Mesendoderm (in vitro differentiated cells): ENCODE results near the gene CMTM2.

ENCODE experiments used
- DNase-seq: peaks from one replicate; pipeline ENCODE4 v3.0.0; 2013
- H2AK5ac ChIP-seq: 2 replicates; pipeline ENCODE4 v1.6.1; 2013; ENCODE audit warnings: low read length, inconsistent platforms
- H2BK120ac ChIP-seq: 2 replicates; pipeline ENCODE4 v1.6.1; 2013; ENCODE audit warnings: low read depth, mild to moderate bottlenecking, low read length, moderate library complexity, mixed read lengths
- H2BK15ac ChIP-seq: replicated peaks from 2 replicates; pipeline ENCODE4 v1.6.1; 2013; ENCODE audit warnings: low read depth, mild to moderate bottlenecking, moderate library complexity
- H2BK5ac ChIP-seq: 2 replicates; pipeline ENCODE4 v1.6.1; 2013; ENCODE audit warnings: low read length, inconsistent platforms
- H3K18ac ChIP-seq: 2 replicates; pipeline ENCODE4 v1.6.1; 2013; ENCODE audit warnings: mild to moderate bottlenecking, low read length, mixed read lengths
- H3K23ac ChIP-seq: one replicate; pipeline ENCODE4 v1.6.1; 2013; ENCODE audit warnings: low read length
- H3K27ac ChIP-seq: 2 replicates; pipeline ENCODE4 v1.5.1; 2013; ENCODE audit warnings: low read depth, mild to moderate bottlenecking, inconsistent platforms, low read length, moderate library complexity
- H3K27me3 ChIP-seq: 2 replicates; pipeline ENCODE4 v1.6.1; 2013; ENCODE audit warnings: low read length, control low read depth, mild to moderate bottlenecking, inconsistent platforms; ENCODE audit not compliant: insufficient read depth, poor library complexity
- H3K36me3 ChIP-seq: 2 replicates; pipeline ENCODE4 v1.6.1; 2013; ENCODE audit warnings: low read length, inconsistent platforms; ENCODE audit not compliant: control insufficient read depth, insufficient read depth
- H3K4ac ChIP-seq: one replicate; pipeline ENCODE4 v1.6.1; 2013; ENCODE audit warnings: low read depth, mild to moderate bottlenecking, low read length, moderate library complexity
- H3K4me1 ChIP-seq: 2 replicates; pipeline ENCODE4 v1.6.1; 2013; ENCODE audit warnings: low read depth, low read length, inconsistent platforms; ENCODE audit not compliant: control insufficient read depth
- H3K4me2 ChIP-seq: 2 replicates; pipeline ENCODE4 v1.6.1; 2013; ENCODE audit warnings: low read length
- H3K4me3 ChIP-seq: 2 replicates; pipeline ENCODE4 v1.5.1; 2013; ENCODE audit warnings: mild to moderate bottlenecking, low read length
- H3K56ac ChIP-seq: one replicate; pipeline ENCODE4 v1.6.1; 2013; ENCODE audit warnings: low read length
- H3K79me1 ChIP-seq: 2 replicates; pipeline ENCODE4 v1.6.1; 2013; ENCODE audit warnings: low read length, inconsistent platforms
- H3K79me2 ChIP-seq: 2 replicates; pipeline ENCODE4 v1.6.1; 2013; ENCODE audit warnings: mild to moderate bottlenecking, low read length; ENCODE audit not compliant: control insufficient read depth, insufficient read depth
- H3K9ac ChIP-seq: 2 replicates; pipeline ENCODE4 v1.6.1; 2013; ENCODE audit warnings: low read length, inconsistent platforms
- H4K5ac ChIP-seq: one replicate; pipeline ENCODE4 v1.6.1; 2013; ENCODE audit warnings: low read length
- H4K8ac ChIP-seq: one replicate; pipeline ENCODE4 v1.6.1; 2013; ENCODE audit warnings: low read depth, mild to moderate bottlenecking, control low read depth, low read length, moderate library complexity
- WGBS: extraction: QIAGEN DNeasy Blood & Tissue Kit; methylation state at CpG from one replicate; pipeline ENCODE4 v1.1.7; 2013; ENCODE audit warnings: low lambda C conversion rate, missing lambda C conversion rate; ENCODE audit not compliant: insufficient coverage; ENCODE audit errors: extremely low coverage; 5-methylcytosine and 5-hydroxymethylcytosine counted together

The CMTM2 gene

DNA sequence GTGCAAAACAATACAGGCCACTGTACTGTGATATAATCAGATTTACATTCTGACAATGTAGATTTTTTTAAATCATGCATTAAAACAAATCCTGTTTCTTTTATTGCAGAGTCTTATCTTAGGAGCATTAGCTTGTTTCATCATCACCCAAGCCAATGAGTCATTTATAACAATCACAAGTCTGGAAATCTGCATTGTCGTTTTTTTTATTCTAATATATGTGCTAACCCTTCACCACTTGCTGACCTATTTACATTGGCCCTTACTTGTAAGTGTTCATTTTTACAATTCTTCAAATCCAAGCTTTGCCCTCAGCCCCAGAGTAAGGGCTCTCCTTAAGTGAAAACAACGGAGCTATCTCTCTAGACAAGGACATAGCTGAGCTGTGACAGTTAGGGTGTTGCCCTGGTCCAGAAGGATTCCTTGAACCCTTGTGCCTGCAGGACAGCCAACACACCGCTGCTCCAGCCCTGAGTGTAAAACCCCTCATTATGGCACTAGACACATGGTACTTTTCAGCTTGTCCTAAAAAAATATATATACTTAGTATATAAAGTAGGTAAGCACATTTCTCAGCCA is 9.3 kb upstream of the CMTM2 start:
- Histone ChIP-seq H3K79me2 (no peaks in the 10 kb centered on the region), H2AK5ac (no peak overlapping the region), H4K8ac (no peak overlapping the region), H3K23ac (no peak overlapping the region), H4K5ac (no peak overlapping the region), H3K4me2 (no peak overlapping the region), H3K36me3 (no peaks in the 10 kb centered on the region), H3K18ac (no peak overlapping the region), H3K56ac (no peak overlapping the region), H2BK15ac (no peak overlapping the region), H3K4ac (no peak overlapping the region), H3K27ac (no peak overlapping the region), H3K27me3 (no peaks in the 10 kb centered on the region), H2BK120ac (no peak overlapping the region), H3K9ac (no peak overlapping the region), H3K4me1 (no peaks in the 10 kb centered on the region), H2BK5ac (no peak overlapping the region), H3K4me3 (no peak overlapping the region), H3K79me1 (no peaks in the 10 kb centered on the region)
- DNase-seq = no peak
- no CpG with 5 or more reads among the region's 3 CpGs for WGBS

DNA sequence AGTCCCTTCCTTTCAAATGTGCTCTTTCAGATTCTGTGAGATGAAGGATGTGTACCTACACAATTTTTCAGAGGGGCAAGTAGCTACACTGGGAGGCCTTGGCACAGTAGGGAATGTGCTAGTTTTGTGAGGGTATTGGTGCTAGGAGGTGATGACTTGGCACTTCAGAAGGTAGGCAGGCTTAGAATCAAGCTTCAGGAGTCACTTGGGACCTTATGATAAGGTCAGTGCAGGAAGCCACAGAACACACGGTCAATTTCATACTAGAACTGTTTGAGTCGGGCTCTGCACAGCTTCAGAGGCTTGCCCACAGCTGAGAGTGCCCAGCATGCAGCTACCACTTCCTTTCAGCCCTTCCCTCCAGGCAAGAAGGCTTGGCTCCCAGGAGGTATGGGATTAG is 6.9 kb upstream of the CMTM2 start:
- Histone ChIP-seq H2AK5ac (no peak overlapping the region), H4K8ac (no peak overlapping the region), H3K36me3 (no peaks in the 10 kb centered on the region), H2BK120ac (no peak overlapping the region), H3K27ac (no peak overlapping the region), H3K4me2 (no peak overlapping the region), H3K18ac (no peak overlapping the region), H4K5ac (no peak overlapping the region), H3K79me2 (no peaks in the 10 kb centered on the region), H3K56ac (no peak overlapping the region), H3K4me3 (no peak overlapping the region), H2BK5ac (no peak overlapping the region), H3K23ac (peak overlapping the region; percentile 37), H3K79me1 (no peaks in the 10 kb centered on the region), H3K27me3 (no peaks in the 10 kb centered on the region), H3K4me1 (no peaks in the 10 kb centered on the region), H3K9ac (no peak overlapping the region), H2BK15ac (no peak overlapping the region), H3K4ac (no peak overlapping the region)
- no CpG with 5 or more reads among the region's 2 CpGs for WGBS
- no peak for DNase-seq

DNA sequence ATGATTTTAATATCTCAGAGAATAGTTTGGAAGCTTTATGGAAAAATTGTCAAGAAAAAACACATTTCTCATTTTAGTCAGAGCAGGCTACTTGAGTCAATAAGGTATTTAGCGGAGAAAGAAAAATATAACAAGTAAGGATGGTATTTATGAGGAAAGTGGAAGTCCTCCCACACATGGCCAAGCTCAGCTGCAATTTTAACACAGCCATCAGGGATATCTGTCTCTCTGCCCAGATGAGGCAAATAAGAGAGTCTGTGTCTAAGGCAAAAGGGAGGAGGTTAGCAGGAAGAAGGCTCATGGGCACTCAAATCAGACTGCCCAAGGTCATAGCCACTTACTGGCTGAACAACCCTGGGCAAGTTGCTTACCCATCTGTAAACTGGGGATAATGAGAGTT is 5.2 kb upstream of the CMTM2 start:
- H3K4me2 ChIP-seq = no peak overlapping the region
- no peak overlapping the region for H2BK15ac ChIP-seq
- no peaks in the 10 kb centered on the region for H3K36me3 ChIP-seq
- no peak overlapping the region for H3K4me3 ChIP-seq
- H2AK5ac ChIP-seq = no peak overlapping the region
- H4K5ac ChIP-seq = no peak overlapping the region
- peaks cover 3% of the 10 kb centered on the region for H3K27me3 ChIP-seq
- H2BK120ac ChIP-seq = no peak overlapping the region
- H3K4ac ChIP-seq = no peak overlapping the region
- H3K9ac ChIP-seq = no peak overlapping the region
- H3K18ac ChIP-seq = no peak overlapping the region
- H3K4me1 ChIP-seq = no peaks in the 10 kb centered on the region
- no peak overlapping the region for H4K8ac ChIP-seq
- no peaks in the 10 kb centered on the region for H3K79me2 ChIP-seq
- no peaks in the 10 kb centered on the region for H3K79me1 ChIP-seq
- H2BK5ac ChIP-seq = no peak overlapping the region
- no peak overlapping the region for H3K27ac ChIP-seq
- H3K23ac ChIP-seq = no peak overlapping the region
- whole genome bisulfite sequencing = no CpG with 5 or more reads among the region's 1 CpG
- no peak overlapping the region for H3K56ac ChIP-seq
- no peak for DNase-seq

DNA sequence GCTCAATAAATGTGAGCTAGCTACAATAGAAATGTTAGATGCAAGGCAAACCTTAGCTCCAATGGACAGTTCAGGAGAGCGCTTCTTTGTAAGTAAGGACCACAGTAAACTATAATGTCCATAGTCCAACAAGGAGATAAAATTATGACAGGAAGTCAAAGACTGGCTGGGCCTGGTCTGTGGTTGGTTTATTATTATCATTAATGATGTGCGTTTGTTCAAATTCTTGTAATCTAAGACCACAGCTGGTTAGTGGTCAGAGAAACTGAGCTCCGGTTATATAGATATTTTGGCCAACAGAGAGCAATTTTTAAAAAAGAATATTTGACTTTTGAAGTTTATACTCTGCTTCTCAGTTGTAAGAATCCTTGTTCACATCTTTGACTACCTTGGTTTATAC is 4.7 kb upstream of the CMTM2 start:
- H3K4me3 ChIP-seq = no peak overlapping the region
- H2BK120ac ChIP-seq = no peak overlapping the region
- H2BK5ac ChIP-seq = no peak overlapping the region
- H3K79me1 ChIP-seq = no peaks in the 10 kb centered on the region
- H3K9ac ChIP-seq = no peak overlapping the region
- H3K4me2 ChIP-seq = no peak overlapping the region
- H3K27ac ChIP-seq = no peak overlapping the region
- H4K8ac ChIP-seq = no peak overlapping the region
- no peak overlapping the region for H3K56ac ChIP-seq
- H3K36me3 ChIP-seq = no peaks in the 10 kb centered on the region
- DNase-seq = no peak
- no peak overlapping the region for H2AK5ac ChIP-seq
- no peak overlapping the region for H2BK15ac ChIP-seq
- H3K23ac ChIP-seq = no peak overlapping the region
- no peak overlapping the region for H4K5ac ChIP-seq
- peaks cover 3% of the 10 kb centered on the region for H3K27me3 ChIP-seq
- no peak overlapping the region for H3K18ac ChIP-seq
- no CpG with 5 or more reads among the region's 3 CpGs for WGBS
- no peaks in the 10 kb centered on the region for H3K79me2 ChIP-seq
- no peak overlapping the region for H3K4ac ChIP-seq
- no peaks in the 10 kb centered on the region for H3K4me1 ChIP-seq

DNA sequence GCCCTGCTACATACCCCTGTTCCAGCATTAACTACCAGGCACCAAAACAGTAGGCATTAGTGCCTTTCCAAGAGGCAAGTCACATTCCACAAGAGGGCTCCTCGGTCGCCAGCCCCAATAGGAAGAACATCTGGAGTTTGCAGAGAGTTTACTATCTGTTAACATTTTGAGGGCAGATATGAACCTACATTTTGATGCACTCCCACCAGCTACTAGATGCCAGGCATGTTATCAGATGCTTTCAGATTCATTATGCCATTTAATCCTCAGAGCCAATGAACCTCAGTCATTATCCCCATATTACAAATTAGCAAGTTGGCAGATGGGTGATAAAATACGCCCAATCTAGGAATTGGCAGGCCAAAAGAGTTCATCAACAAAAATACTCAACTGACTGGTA is 4.2 kb upstream of the CMTM2 start:
- H3K79me2 ChIP-seq = no peaks in the 10 kb centered on the region
- WGBS = no CpG with 5 or more reads among the region's 3 CpGs
- no peak overlapping the region for H3K4me2 ChIP-seq

DNA sequence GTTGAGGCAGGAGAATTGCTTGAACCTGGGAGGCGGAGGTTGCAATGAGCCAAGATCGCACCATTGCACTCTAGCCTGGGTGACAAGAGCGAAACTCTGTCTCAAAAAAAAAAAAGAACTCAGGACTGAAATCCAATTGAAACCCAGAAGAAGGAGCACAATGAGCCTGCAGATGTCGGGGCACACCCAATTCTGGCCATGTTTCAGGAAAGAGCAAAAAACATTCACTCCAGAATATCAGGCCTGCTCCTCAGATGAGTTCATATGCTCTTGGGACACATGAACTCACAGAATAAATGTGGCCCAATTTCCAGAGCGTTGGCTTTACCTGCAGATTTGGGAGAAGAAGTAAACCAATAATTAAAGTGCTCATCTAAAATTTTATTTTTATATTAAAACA is 3.0 kb upstream of the CMTM2 start:
- H4K5ac ChIP-seq = no peak overlapping the region
- H3K4me3 ChIP-seq = no peak overlapping the region
- no peaks in the 10 kb centered on the region for H3K36me3 ChIP-seq
- H3K23ac ChIP-seq = no peak overlapping the region
- H3K27ac ChIP-seq = no peak overlapping the region
- no peak overlapping the region for H3K56ac ChIP-seq
- peaks cover 3% of the 10 kb centered on the region for H3K27me3 ChIP-seq
- no peaks in the 10 kb centered on the region for H3K79me2 ChIP-seq
- no peak overlapping the region for H2AK5ac ChIP-seq
- no peak overlapping the region for H2BK120ac ChIP-seq
- no peaks in the 10 kb centered on the region for H3K79me1 ChIP-seq
- H2BK15ac ChIP-seq = no peak overlapping the region
- H3K9ac ChIP-seq = no peak overlapping the region
- no CpG with 5 or more reads among the region's 5 CpGs for WGBS
- no peak overlapping the region for H3K18ac ChIP-seq
- H3K4me1 ChIP-seq = no peaks in the 10 kb centered on the region
- H4K8ac ChIP-seq = no peak overlapping the region
- no peak overlapping the region for H3K4ac ChIP-seq
- H3K4me2 ChIP-seq = no peak overlapping the region
- no peak overlapping the region for H2BK5ac ChIP-seq
- no peak for DNase-seq

More for the DNA sequence above, 4.2 kb upstream of the CMTM2 start:
- H2BK5ac ChIP-seq = no peak overlapping the region
- H3K18ac ChIP-seq = no peak overlapping the region
- H3K9ac ChIP-seq = no peak overlapping the region
- no peak overlapping the region for H3K56ac ChIP-seq
- DNase-seq = no peak
- H3K36me3 ChIP-seq = no peaks in the 10 kb centered on the region
- H2AK5ac ChIP-seq = no peak overlapping the region
- H3K4me1 ChIP-seq = no peaks in the 10 kb centered on the region
- H3K4me3 ChIP-seq = no peak overlapping the region
- no peak overlapping the region for H2BK15ac ChIP-seq
- H3K27me3 ChIP-seq = peaks cover 3% of the 10 kb centered on the region
- H4K5ac ChIP-seq = no peak overlapping the region
- H4K8ac ChIP-seq = no peak overlapping the region
- no peak overlapping the region for H3K27ac ChIP-seq
- H3K79me1 ChIP-seq = no peaks in the 10 kb centered on the region
- no peak overlapping the region for H3K4ac ChIP-seq
- no peak overlapping the region for H2BK120ac ChIP-seq
- H3K23ac ChIP-seq = no peak overlapping the region
